Colonic mucosa (tissue), 4 donors: Measurements from ENCODE around the gene SYTL1. TPM values are rescaled to one million over a fixed set of nuclear protein-coding genes. Genes with fewer than 3 reads are reported as not detected.

Experiments
- DNase-seq: peaks from one replicate; pipeline ENCODE4 v3.0.0-alpha.2; 2020
- H3K27ac ChIP-seq: fragments of 200-600 bp; one replicate; pipeline ENCODE4 v1.8.0; 2021
- H3K27me3 ChIP-seq: fragments of 200-600 bp; one replicate; pipeline ENCODE4 v1.8.0; 2021
- H3K36me3 ChIP-seq: fragments of 200-600 bp; one replicate; pipeline ENCODE4 v1.8.0; 2021
- H3K4me1 ChIP-seq: fragments of 200-600 bp; one replicate; pipeline ENCODE4 v1.8.0; 2021; ENCODE audit warnings: mild to moderate bottlenecking
- H3K4me3 ChIP-seq: fragments of 200-600 bp; one replicate; pipeline ENCODE4 v1.8.0; 2021
- H3K9ac ChIP-seq, 2 donors: one replicate each; pipeline ENCODE4 v1.7.0; 2013; ENCODE audit warnings: control low read depth in 2 of 2, low read depth in 2 of 2, low read length in 2 of 2
- H3K9me3 ChIP-seq: fragments of 200-600 bp; one replicate; pipeline ENCODE4 v1.8.0; 2021
- intact Hi-C: fragments of 100-400 bp; cut with DNase I; formaldehyde crosslinking; loops from one replicate; pipeline ENCODE4 v1.14.1; 2022
- total RNA-seq, 2 donors: library from RNA; stranded (reverse); fragmentation: NEBNext Ultra II Directional in 1 of 2; extraction: Animal tissue kit (Norgen Biotek cat#: 25700) in 1 of 2; gene quantifications; one replicate each; pipeline ENCODE4 v1.2.1, GENCODE V29; 2021
- TF ChIP-seq, protein P1 (sequence below): fragments of 200-600 bp; IDR thresholded peaks from one replicate; pipeline ENCODE4 v1.8.0; 2022; ENCODE audit warnings: antibody characterized with exemption, mild to moderate bottlenecking
- donor health status: healthy.
- donor health status: DM: no; HTN: no; CAD: no.
- donor health status: DM: no; HTN: no; CAD: no.

Gene SYTL1
- total RNA-seq, 2 donors from 2014 or later: 15.6 to 17.4 TPM

GRCh38 chr1:27301582-27302199, 40.1 kb upstream of the SYTL1 start:
- intact Hi-C loops: loop anchor here (2.0 to 10.0 kb wide), 3 partner anchors 93 to 343 kb away; partner anchors contain the start of gene AHDC1
- TF ChIP-seq, protein P1, sequence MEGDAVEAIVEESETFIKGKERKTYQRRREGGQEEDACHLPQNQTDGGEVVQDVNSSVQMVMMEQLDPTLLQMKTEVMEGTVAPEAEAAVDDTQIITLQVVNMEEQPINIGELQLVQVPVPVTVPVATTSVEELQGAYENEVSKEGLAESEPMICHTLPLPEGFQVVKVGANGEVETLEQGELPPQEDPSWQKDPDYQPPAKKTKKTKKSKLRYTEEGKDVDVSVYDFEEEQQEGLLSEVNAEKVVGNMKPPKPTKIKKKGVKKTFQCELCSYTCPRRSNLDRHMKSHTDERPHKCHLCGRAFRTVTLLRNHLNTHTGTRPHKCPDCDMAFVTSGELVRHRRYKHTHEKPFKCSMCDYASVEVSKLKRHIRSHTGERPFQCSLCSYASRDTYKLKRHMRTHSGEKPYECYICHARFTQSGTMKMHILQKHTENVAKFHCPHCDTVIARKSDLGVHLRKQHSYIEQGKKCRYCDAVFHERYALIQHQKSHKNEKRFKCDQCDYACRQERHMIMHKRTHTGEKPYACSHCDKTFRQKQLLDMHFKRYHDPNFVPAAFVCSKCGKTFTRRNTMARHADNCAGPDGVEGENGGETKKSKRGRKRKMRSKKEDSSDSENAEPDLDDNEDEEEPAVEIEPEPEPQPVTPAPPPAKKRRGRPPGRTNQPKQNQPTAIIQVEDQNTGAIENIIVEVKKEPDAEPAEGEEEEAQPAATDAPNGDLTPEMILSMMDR: no peak
- H3K27me3 ChIP-seq: no peaks in the 10 kb centered on the region
- H3K4me1 ChIP-seq: no peaks in the 10 kb centered on the region
- DNase-seq: no peak
- no peak overlapping the region for H3K9ac ChIP-seq
- H3K36me3 ChIP-seq: peaks cover 4% of the 10 kb centered on the region
- no peaks in the 10 kb centered on the region for H3K9me3 ChIP-seq
- no peak overlapping the region for H3K27ac ChIP-seq
- H3K4me3 ChIP-seq: no peak overlapping the region

- Histone ChIP-seq H3K27ac (no peak overlapping the region), H3K27me3 (no peaks in the 10 kb centered on the region), H3K9ac (no peak overlapping the region), H3K36me3 (peaks cover 4% of the 10 kb centered on the region), H3K4me1 (no peaks in the 10 kb centered on the region), H3K4me3 (no peak overlapping the region), H3K9me3 (no peaks in the 10 kb centered on the region)
- intact Hi-C loops: loop anchor here (10.0 kb wide), 2 partner anchors 302 to 342 kb away; partner anchors contain the start of gene AHDC1
- DNase-seq: no peak
- TF ChIP-seq, protein P1: no peak
Measured at GRCh38 chr1:27302612-27303011, 39.2 kb upstream of the SYTL1 start.

DNA sequence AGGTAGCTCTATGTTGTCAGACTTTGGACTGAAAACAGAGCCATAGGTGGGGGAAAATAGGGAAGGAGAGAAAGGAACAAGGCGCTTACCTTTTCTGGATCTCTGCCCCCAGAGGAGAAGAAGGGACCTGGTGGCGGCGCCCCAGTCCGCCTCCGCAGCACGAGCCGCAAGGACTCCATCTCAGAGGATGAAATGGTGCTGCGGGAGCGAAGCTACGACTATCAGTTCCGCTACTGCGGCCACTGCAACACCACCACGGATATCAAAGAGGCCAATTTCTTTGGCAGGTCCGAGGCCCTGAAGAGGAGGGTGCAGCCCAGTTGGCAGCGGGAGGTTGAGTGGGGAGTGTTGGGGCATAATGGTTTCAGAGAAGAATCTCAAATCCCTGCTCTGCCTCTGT, 38.3 kb upstream of the SYTL1 start:
- peaks cover 4% of the 10 kb centered on the region for H3K36me3 ChIP-seq
- TF ChIP-seq, protein P1: no peak
- DNase-seq: no peak
- H3K9ac ChIP-seq: no peak overlapping the region
- no peak overlapping the region for H3K4me3 ChIP-seq
- H3K9me3 ChIP-seq: no peaks in the 10 kb centered on the region
- H3K27ac ChIP-seq: no peak overlapping the region
- intact Hi-C loops: loop anchor here (10.0 kb wide), 2 partner anchors 301 to 341 kb away; partner anchors contain the start of gene AHDC1
- H3K4me1 ChIP-seq: no peaks in the 10 kb centered on the region
- H3K27me3 ChIP-seq: no peaks in the 10 kb centered on the region

- no peak for DNase-seq
- no peak overlapping the region for H3K9ac ChIP-seq
- H3K9me3 ChIP-seq: no peaks in the 10 kb centered on the region
- H3K4me1 ChIP-seq: no peaks in the 10 kb centered on the region
- no peaks in the 10 kb centered on the region for H3K27me3 ChIP-seq
- H3K36me3 ChIP-seq: peaks cover 4% of the 10 kb centered on the region
- H3K4me3 ChIP-seq: no peak overlapping the region
- TF ChIP-seq, protein P1: no peak
- no peak overlapping the region for H3K27ac ChIP-seq
- intact Hi-C loops: loop anchor here (10.0 kb wide), 2 partner anchors 299 to 339 kb away; partner anchors contain the start of gene AHDC1
Measured at GRCh38 chr1:27306071-27306470, 35.8 kb upstream of the SYTL1 start.

DNA sequence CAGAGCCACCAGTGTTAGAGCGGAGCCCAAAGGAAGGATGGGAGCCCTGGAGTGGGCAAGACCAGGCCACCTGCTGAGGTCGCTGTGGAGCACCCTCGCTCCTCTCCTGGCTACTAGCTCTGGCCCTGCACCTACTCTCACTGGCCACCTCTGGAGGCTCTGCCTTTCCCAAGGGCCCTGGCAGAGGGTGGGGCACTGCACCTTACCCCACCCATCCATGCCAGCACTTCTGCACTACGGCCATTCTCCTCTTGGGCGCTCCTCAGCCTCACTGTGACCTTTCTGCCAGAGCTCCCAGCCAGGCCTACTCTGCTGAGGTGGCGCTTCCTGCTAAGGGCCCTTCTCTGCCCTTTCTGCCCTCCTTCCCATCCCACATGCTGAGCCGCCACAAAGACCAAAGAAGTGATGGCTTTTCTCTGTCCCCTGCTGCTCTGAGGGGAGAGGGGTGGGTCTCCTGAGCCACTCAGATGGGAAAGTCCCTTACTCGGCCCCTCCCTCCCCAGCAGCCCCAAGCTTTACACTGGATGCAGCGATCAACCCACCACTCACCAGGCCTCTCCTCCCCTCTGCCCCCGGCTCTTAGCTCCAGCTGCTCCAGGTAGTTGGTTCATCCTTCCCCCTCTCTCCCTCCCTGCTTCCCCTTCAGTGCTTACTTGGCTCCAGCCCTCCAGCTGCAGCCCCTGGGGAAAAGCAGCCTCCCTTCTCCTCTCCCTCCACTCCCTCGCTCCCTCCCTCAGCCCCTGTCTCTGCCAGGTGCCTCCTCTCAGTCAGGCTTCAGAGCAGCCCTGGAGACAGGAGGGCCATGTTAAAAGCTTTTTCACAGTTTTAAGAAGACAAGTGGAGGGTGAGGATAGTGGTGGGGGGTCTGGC, 34.7 kb upstream of the SYTL1 start:
- TF ChIP-seq, protein P1: no peak
- Histone ChIP-seq H3K27me3 (no peaks in the 10 kb centered on the region), H3K4me3 (no peak overlapping the region), H3K9me3 (no peaks in the 10 kb centered on the region), H3K27ac (no peak overlapping the region), H3K9ac (no peak overlapping the region), H3K36me3 (no peaks in the 10 kb centered on the region), H3K4me1 (no peaks in the 10 kb centered on the region)
- no peak for DNase-seq
- intact Hi-C loops: loop anchor here (10.0 kb wide), 2 partner anchors 298 to 338 kb away; partner anchors contain the start of gene AHDC1
